DOHH2 (cell line): ENCODE measurements around the gene RAB8B.

Experiments used
- H3F3A ChIP-seq: fragments of 200-600 bp; sonication (generic), shearing (Covaris generic); 2 replicates; pipeline ENCODE4 v1.6.0; 2016; ENCODE audit warnings: antibody characterized with exemption, mild to moderate bottlenecking; ENCODE audit not compliant: control insufficient read depth, insufficient read depth
- H3K27ac ChIP-seq: fragments of 200-600 bp; sonication (generic); 2 replicates; pipeline ENCODE4 v1.5.1; 2014; ENCODE audit warnings: low read depth, mild to moderate bottlenecking, low read length, moderate library complexity
- H3K27me3 ChIP-seq: fragments of 200-600 bp; sonication (generic); 2 replicates; pipeline ENCODE4 v1.6.1; 2014; ENCODE audit warnings: mild to moderate bottlenecking, low read length, mixed read lengths; ENCODE audit not compliant: control insufficient read depth
- H3K36me3 ChIP-seq: fragments of 200-600 bp; sonication (generic); 2 replicates; pipeline ENCODE4 v1.6.1; 2014; ENCODE audit warnings: mild to moderate bottlenecking, low read length, moderate library complexity, mixed read lengths; ENCODE audit not compliant: control insufficient read depth
- H3K4me1 ChIP-seq: fragments of 200-600 bp; sonication (generic); 2 replicates; pipeline ENCODE4 v1.6.1; 2014; ENCODE audit warnings: mild to moderate bottlenecking, low read length, mixed read lengths; ENCODE audit not compliant: control insufficient read depth
- H3K4me2 ChIP-seq: fragments of 200-600 bp; sonication (generic); 2 replicates; pipeline ENCODE4 v1.6.0; 2014; ENCODE audit warnings: mild to moderate bottlenecking, low read length, moderate library complexity
- H3K4me3 ChIP-seq: fragments of 200-600 bp; sonication (generic); 2 replicates; pipeline ENCODE4 v1.5.1; 2014; ENCODE audit warnings: mild to moderate bottlenecking, low read length, mixed read lengths
- H3K79me2 ChIP-seq: fragments of 200-600 bp; sonication (generic); 2 replicates; pipeline ENCODE4 v1.6.1; 2014; ENCODE audit warnings: mild to moderate bottlenecking, low read length, mixed read lengths; ENCODE audit not compliant: control insufficient read depth
- H3K9me2 ChIP-seq: fragments of 200-600 bp; sonication (generic); replicated peaks from 2 replicates; pipeline ENCODE4 v1.6.1; 2014; ENCODE audit warnings: mild to moderate bottlenecking, low read length, mixed read lengths; ENCODE audit not compliant: control insufficient read depth
- H3K9me3 ChIP-seq: fragments of 200-600 bp; sonication (generic); 2 replicates; pipeline ENCODE4 v1.6.1; 2014; ENCODE audit warnings: antibody characterized with exemption, low read length, mixed read lengths; ENCODE audit not compliant: control insufficient read depth, insufficient read depth
- H4K20me1 ChIP-seq: fragments of 200-600 bp; sonication (generic); 2 replicates; pipeline ENCODE4 v1.6.0; 2014; ENCODE audit warnings: low read depth, mild to moderate bottlenecking, antibody characterized with exemption, low read length, moderate library complexity; ENCODE audit not compliant: control insufficient read depth, insufficient read depth
- EZH2phosphoT487 ChIP-seq: fragments of 200-600 bp; sonication (generic); IDR thresholded peaks from 2 replicates; pipeline ENCODE4 v1.6.1; 2017; ENCODE audit warnings: borderline replicate concordance, mild to moderate bottlenecking, antibody characterized with exemption, low read length, moderate library complexity, mixed read lengths
- TF ChIP-seq, protein P1 (sequence below): fragments of 200-600 bp; sonication (generic); IDR thresholded peaks from one replicate; pipeline ENCODE4 v1.5.1; 2014; ENCODE audit warnings: antibody characterized with exemption, mild to moderate bottlenecking, low read depth, low read length; ENCODE audit not compliant: poor library complexity, severe bottlenecking

RAB8B gene

GRCh38 chr15:63274427-63274826 is 85.0 kb downstream of the RAB8B start:
- H3K36me3 ChIP-seq: peaks cover 6% of the 10 kb centered on the region
- H3K9me2 ChIP-seq: no peaks in the 10 kb centered on the region
- H3K27me3 ChIP-seq: no peaks in the 10 kb centered on the region
- no peak overlapping the region for H3K27ac ChIP-seq
- H3K4me3 ChIP-seq: no peak overlapping the region
- H3K4me2 ChIP-seq: no peak overlapping the region
- peaks cover 8% of the 10 kb centered on the region for H3F3A ChIP-seq
- H3K79me2 ChIP-seq: no peaks in the 10 kb centered on the region
- H4K20me1 ChIP-seq: no peaks in the 10 kb centered on the region
- H3K4me1 ChIP-seq: peaks cover 17% of the 10 kb centered on the region
- no peaks in the 10 kb centered on the region for H3K9me3 ChIP-seq
- TF ChIP-seq EZH2phosphoT487: no peak
- TF ChIP-seq, protein P1, sequence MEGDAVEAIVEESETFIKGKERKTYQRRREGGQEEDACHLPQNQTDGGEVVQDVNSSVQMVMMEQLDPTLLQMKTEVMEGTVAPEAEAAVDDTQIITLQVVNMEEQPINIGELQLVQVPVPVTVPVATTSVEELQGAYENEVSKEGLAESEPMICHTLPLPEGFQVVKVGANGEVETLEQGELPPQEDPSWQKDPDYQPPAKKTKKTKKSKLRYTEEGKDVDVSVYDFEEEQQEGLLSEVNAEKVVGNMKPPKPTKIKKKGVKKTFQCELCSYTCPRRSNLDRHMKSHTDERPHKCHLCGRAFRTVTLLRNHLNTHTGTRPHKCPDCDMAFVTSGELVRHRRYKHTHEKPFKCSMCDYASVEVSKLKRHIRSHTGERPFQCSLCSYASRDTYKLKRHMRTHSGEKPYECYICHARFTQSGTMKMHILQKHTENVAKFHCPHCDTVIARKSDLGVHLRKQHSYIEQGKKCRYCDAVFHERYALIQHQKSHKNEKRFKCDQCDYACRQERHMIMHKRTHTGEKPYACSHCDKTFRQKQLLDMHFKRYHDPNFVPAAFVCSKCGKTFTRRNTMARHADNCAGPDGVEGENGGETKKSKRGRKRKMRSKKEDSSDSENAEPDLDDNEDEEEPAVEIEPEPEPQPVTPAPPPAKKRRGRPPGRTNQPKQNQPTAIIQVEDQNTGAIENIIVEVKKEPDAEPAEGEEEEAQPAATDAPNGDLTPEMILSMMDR: no peak

GRCh38 chr15:63276342-63277037 is 87.1 kb downstream of the RAB8B start:
- no peaks in the 10 kb centered on the region for H3K79me2 ChIP-seq
- H3K36me3 ChIP-seq: peaks cover 17% of the 10 kb centered on the region
- no peaks in the 10 kb centered on the region for H3K27me3 ChIP-seq
- peak overlapping the region; percentile 75 for H3K4me2 ChIP-seq
- no peak for TF ChIP-seq EZH2phosphoT487
- TF ChIP-seq, protein P1: no peak
- no peaks in the 10 kb centered on the region for H3K9me3 ChIP-seq
- H3K4me1 ChIP-seq: peaks cover 17% of the 10 kb centered on the region
- no peaks in the 10 kb centered on the region for H3K9me2 ChIP-seq
- peak overlapping the region; percentile 87 for H3K4me3 ChIP-seq
- no peaks in the 10 kb centered on the region for H4K20me1 ChIP-seq
- H3F3A ChIP-seq: peaks cover 8% of the 10 kb centered on the region
- H3K27ac ChIP-seq: no peak overlapping the region

DNA sequence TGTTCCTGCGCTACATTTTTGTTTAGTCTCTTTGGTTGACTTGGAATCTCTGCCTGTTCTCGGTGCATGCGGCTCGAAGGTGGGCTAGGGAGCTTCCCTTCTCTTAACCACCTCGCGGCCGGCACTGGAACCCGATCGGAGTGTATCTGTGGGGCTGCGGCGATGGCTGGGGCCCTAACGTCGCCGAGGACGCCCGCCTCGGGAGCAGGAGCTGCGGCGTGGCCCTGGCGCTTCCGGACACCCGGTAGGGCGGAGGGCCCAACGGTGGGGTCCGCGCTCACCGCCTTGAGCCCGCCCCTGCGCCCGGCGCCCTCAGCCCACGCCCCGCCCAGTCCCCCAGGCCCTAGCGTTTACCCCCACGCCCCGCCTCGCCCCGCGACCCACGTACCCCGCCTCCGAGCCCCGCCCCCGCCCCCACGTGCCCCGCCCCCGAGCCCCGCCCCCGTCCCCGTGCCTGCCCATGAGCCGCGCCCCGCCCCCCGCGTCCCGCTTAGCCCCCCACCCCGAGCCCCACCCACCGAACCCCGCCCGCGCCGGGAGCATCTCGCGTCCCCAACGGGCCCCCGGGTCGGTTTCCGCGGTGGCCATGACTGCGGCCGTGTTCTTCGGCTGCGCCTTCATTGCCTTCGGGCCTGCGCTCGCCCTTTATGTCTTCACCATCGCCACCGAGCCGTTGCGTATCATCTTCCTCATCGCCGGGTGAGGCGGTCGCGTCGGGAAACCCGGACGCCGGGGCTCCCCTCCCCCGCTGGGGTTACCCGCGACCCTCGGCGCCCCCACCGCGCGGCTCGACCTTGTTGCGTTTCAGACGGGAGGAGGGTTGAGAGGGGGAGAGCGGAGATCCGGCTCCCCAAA is 87.9 kb downstream of the RAB8B start, which contains the start of gene APH1B:
Gene APH1B (plus strand): TSS at position 568 of the 855 bp plus-strand sequence. CDS start 19 bp downstream, at position 587.
- H3K9me2 ChIP-seq: no peaks in the 10 kb centered on the region
- no peaks in the 10 kb centered on the region for H3K9me3 ChIP-seq
- peak within 1 kb of the TSS; percentile 87 for H3K4me3 ChIP-seq
- peak within 1 kb of the TSS; percentile 43; the same call in 1 of the 2 replicates for H3K27ac ChIP-seq
- no peaks in the 10 kb centered on the region for H3K79me2 ChIP-seq
- TF ChIP-seq, protein P1: no peak
- no peak for TF ChIP-seq EZH2phosphoT487
- no peaks in the 10 kb centered on the region for H3K27me3 ChIP-seq
- H4K20me1 ChIP-seq: no peaks in the 10 kb centered on the region
- peaks cover 17% of the 10 kb centered on the region for H3K4me1 ChIP-seq
- H3K36me3 ChIP-seq: peaks cover 17% of the 10 kb centered on the region
- peaks cover 13% of the 10 kb centered on the region for H3F3A ChIP-seq
- peak within 1 kb of the TSS; percentile 75 for H3K4me2 ChIP-seq
